Adipocyte (in vitro differentiated cells): ENCODE data around the gene LOXL1.

Experiments used
- DNase-seq: peaks from one replicate; pipeline ENCODE4 v3.0.0-alpha.2; 2015; ENCODE audit warnings: low read depth
- H3K27me3 ChIP-seq: replicated peaks from 2 replicates; pipeline ENCODE4 v1.7.0; 2013; ENCODE audit warnings: mild to moderate bottlenecking, low read length, moderate library complexity; ENCODE audit not compliant: control insufficient read depth, insufficient read depth
- H3K36me3 ChIP-seq: 2 replicates; pipeline ENCODE4 v1.7.0; 2013; ENCODE audit warnings: low read length, mild to moderate bottlenecking, moderate library complexity; ENCODE audit not compliant: control insufficient read depth, insufficient read depth, severe bottlenecking
- H3K4me1 ChIP-seq: 2 replicates; pipeline ENCODE4 v1.7.0; 2013; ENCODE audit warnings: mild to moderate bottlenecking, low read length, moderate library complexity; ENCODE audit not compliant: control insufficient read depth, insufficient read depth
- H3K4me3 ChIP-seq: 2 replicates; pipeline ENCODE4 v1.7.0; 2013; ENCODE audit warnings: mild to moderate bottlenecking, low read length, moderate library complexity
- H3K9ac ChIP-seq: 2 replicates; pipeline ENCODE4 v1.7.0; 2013; ENCODE audit warnings: mild to moderate bottlenecking, low read length, moderate library complexity
- H3K9me3 ChIP-seq: 2 replicates; pipeline ENCODE4 v1.7.0; 2013; ENCODE audit warnings: mild to moderate bottlenecking, low read length, moderate library complexity; ENCODE audit not compliant: control insufficient read depth

The LOXL1 gene

DNA sequence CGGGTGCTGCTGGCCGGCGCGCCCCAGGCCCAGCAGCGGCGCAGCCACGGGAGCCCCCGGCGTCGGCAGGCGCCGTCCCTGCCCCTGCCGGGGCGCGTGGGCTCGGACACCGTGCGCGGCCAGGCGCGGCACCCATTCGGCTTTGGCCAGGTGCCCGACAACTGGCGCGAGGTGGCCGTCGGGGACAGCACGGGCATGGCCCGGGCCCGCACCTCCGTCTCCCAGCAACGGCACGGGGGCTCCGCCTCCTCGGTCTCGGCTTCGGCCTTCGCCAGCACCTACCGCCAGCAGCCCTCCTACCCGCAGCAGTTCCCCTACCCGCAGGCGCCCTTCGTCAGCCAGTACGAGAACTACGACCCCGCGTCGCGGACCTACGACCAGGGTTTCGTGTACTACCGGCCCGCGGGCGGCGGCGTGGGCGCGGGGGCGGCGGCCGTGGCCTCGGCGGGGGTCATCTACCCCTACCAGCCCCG lies 777 bp downstream of the LOXL1 start:
- Histone ChIP-seq H3K4me1 (peaks cover 81% of the 10 kb centered on the region), H3K9ac (peak overlapping the region; percentile 85), H3K9me3 (no peaks in the 10 kb centered on the region), H3K27me3 (no peaks in the 10 kb centered on the region), H3K4me3 (peak overlapping the region; percentile 84), H3K36me3 (no peaks in the 10 kb centered on the region)
- DNase-seq: peak; percentile 64

DNA sequence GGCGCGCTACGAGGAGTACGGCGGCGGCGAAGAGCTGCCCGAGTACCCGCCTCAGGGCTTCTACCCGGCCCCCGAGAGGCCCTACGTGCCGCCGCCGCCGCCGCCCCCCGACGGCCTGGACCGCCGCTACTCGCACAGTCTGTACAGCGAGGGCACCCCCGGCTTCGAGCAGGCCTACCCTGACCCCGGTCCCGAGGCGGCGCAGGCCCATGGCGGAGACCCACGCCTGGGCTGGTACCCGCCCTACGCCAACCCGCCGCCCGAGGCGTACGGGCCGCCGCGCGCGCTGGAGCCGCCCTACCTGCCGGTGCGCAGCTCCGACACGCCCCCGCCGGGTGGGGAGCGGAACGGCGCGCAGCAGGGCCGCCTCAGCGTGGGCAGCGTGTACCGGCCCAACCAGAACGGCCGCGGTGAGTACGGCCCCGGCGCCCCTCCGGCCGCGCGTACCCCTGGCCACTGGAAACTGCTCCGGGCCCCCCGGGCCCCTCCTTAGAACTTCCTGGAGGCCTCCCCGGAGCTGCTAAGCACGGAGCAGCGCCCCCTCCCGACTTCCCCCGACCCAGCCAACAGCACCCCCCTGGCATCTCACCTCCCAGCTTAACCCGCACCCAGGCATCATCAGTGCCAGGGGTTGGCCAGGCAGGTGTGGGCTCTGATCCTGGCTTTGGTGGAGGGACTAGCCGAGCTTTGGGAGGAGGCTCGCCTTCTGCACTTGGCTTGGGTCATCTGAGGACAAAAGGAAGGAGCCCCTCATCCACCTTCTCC lies 1.4 kb downstream of the LOXL1 start:
- Histone ChIP-seq H3K4me1 (peaks cover 78% of the 10 kb centered on the region), H3K36me3 (no peaks in the 10 kb centered on the region), H3K4me3 (peak overlapping the region; percentile 84), H3K27me3 (no peaks in the 10 kb centered on the region), H3K9ac (peak overlapping the region; percentile 85), H3K9me3 (no peaks in the 10 kb centered on the region)
- peak; percentile 80 for DNase-seq

DNA sequence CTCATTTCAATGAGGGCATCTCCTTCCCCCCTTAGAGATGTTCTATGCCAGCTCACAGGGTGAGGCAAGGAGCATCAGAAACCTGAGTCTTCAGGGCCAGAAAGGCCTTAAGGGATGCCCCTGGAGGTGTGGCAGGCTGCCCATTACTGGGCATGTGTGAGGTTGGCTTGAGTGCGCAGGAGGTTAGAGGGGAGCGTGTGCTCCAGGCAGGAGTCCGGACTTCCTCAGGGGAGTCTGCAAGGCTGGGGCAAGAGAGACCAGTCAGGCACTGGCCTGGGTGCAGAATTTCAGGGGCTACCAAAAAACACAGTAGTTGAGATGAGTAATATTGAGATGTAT lies 1.9 kb downstream of the LOXL1 start:
- Histone ChIP-seq H3K27me3 (no peaks in the 10 kb centered on the region), H3K9me3 (no peaks in the 10 kb centered on the region), H3K4me1 (peaks cover 75% of the 10 kb centered on the region), H3K36me3 (no peaks in the 10 kb centered on the region), H3K9ac (peak overlapping the region; percentile 85), H3K4me3 (peak overlapping the region; percentile 84)
- no peak for DNase-seq

DNA sequence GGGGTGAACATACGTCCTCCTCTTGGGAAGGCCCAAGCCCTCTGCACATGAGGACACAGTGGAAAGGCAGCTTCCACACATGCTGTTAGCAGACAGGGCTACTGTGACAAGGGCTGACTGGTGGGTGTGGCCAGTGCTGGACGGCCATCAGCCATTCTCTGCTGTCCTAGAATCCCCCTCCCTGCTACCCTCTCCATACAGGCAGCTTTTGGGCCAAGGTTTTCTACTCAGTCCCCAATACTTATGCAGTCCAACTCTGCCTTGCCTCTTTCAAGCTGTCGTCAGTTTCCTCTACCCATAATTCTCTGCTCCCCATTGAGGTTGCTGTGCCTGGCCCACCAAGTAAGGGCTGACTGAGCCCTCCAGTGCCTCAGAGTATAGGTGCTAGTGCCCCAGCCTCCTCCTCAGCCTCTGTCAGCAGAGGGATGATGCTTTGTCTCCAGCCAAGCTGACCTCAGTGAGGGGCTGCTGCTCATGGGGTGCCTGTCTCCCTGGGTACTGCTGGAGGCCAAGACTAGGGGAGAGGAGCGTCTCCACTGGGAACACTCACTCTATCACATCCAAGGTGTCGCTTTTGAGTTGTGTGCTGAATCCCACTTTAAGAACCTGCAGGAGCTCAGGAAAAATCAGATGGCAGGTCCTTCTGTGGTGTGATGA lies 2.8 kb downstream of the LOXL1 start:
- DNase-seq: peak; percentile 68
- H3K4me3 ChIP-seq: peak overlapping the region; percentile 84

DNA sequence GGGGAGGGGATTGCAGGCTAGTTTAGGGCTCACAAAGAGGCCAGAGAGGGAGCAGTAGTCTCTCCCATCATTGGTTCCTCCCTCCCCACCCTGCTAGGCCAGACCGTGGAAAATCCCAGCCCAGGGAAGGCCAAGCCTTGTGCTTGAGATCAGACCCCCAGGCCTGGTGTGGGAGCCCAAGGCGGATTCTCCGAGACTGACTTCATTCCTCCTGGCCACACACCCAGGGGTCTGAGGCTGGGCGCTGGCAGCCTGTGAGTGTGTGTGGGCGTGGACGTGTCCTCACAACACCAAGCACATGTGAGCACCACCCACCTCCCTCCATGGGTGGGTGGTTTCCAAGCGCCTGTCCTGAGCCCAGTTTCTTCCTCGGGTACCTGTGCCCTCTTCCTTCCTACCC lies 4.1 kb downstream of the LOXL1 start:
- Histone ChIP-seq H3K4me1 (peaks cover 61% of the 10 kb centered on the region), H3K9me3 (no peaks in the 10 kb centered on the region), H3K36me3 (no peaks in the 10 kb centered on the region), H3K4me3 (peak overlapping the region; percentile 84), H3K27me3 (no peaks in the 10 kb centered on the region), H3K9ac (peak overlapping the region; percentile 85)
- peak; percentile 95 for DNase-seq

More for the DNA sequence above, 2.8 kb downstream of the LOXL1 start:
- H3K36me3 ChIP-seq: no peaks in the 10 kb centered on the region
- no peaks in the 10 kb centered on the region for H3K9me3 ChIP-seq
- peaks cover 66% of the 10 kb centered on the region for H3K4me1 ChIP-seq
- no peaks in the 10 kb centered on the region for H3K27me3 ChIP-seq
- peak overlapping the region; percentile 85 for H3K9ac ChIP-seq

DNA sequence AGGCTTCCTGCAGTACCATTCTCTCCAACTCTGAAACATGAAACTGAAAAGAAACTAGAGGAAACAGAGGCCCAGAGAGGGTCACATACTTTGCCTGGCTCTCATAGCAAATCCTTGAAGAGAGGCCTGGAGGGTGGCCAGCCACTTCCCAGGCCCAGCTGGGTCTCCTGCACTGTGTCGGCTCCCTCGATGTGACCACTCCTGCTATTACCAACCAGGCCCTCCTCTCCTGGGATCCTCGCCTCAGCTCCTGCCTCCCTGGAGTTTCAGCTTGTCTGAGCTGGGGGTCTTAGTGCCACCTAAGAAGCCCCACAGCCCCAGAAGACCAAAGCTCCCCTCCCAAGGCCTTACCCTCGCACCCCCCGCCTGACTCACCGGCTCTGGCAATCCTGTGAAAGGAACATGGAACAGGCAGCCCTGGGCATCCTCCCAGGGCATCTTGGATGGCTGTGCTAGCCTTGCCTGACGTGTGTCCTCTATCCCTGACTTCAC lies 4.6 kb downstream of the LOXL1 start:
- Histone ChIP-seq H3K4me3 (peak overlapping the region; percentile 84), H3K9me3 (no peaks in the 10 kb centered on the region), H3K9ac (peak overlapping the region; percentile 85), H3K36me3 (no peaks in the 10 kb centered on the region), H3K4me1 (peaks cover 60% of the 10 kb centered on the region), H3K27me3 (no peaks in the 10 kb centered on the region)
- DNase-seq: peak; percentile 88

DNA sequence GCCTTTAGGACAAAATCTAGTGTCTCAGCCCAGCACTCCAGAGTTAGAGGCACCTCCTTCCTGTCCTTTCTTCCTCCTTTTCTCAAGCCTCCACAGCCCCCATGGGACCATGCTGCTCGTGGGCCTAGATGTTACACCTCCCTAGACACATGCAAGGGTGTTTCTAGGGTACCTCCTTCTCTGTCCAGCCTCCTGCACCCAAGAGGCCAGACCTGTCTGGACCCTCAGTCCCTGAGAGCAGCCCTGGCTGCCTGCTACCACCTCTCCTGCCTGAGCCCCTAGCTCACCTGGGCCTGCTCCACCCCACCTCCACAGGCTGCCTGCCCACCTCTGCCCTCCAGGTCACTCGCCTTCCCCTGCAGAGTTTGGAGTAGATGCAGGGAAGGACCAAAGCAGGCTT lies 5.2 kb downstream of the LOXL1 start:
- no peak for DNase-seq
- Histone ChIP-seq H3K4me1 (peaks cover 64% of the 10 kb centered on the region), H3K4me3 (no peak overlapping the region), H3K9me3 (no peaks in the 10 kb centered on the region), H3K9ac (peak overlapping the region; percentile 85), H3K36me3 (no peaks in the 10 kb centered on the region), H3K27me3 (no peaks in the 10 kb centered on the region)

DNA sequence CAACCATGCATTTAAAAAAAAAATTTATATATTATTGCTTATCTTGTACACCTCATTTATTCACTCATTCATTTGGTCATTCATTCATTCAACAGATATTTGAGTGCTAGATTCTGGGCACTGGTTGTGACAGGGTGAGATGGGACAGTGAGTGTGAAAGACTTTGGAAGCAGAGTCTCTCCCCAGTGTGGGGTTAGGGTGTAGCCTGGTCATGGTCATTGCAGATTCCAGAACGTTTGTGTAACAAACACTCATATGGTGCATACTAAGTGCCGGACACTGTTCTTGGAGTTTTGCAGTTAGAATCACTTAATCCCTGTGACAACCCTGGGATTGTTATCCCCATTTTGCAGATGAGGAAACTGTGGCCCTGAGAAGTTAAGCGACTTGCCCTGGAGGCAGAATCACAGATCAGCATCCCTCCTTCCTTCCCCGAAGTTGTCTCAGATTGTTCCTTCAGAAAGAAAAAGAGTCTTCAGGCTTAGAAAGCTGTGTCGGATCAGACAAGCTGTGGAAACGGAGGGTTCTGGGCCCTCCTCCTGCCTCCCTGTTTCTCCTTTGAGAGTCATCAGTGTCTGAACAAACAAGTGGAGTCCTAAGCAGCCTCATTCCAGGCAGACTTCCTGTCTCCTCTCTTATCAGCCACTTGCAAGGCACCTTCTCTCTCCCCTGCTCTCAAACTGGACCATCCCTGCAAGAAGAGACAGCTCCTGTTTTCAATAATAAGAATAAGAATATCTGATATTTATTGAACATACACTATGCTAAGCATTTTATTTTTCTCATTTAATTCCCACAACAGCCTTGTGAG lies 6.3 kb downstream of the LOXL1 start:
- Histone ChIP-seq H3K27me3 (no peaks in the 10 kb centered on the region), H3K9me3 (no peaks in the 10 kb centered on the region), H3K36me3 (no peaks in the 10 kb centered on the region), H3K4me3 (no peak overlapping the region), H3K4me1 (peaks cover 66% of the 10 kb centered on the region), H3K9ac (peak overlapping the region; percentile 33)
- DNase-seq: no peak

DNA sequence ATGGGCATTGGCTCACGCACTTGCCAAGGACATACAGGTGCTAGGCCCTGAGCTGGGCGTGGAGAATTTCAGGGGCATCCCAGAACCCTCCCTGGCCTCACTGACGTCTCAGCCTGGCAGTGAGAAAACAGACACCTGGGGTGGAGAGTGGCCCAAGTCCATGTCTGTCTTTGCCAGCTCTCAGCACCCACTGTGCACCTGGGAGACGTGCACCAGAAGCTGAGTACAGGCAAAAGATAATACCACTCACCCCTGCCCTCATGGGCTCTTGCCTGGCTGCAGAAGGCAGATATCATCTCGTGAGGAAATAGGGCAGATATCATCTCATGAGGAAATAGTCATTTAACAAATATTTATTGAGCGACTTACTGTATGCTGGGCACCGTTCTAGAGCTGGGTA lies 8.0 kb downstream of the LOXL1 start:
- Histone ChIP-seq H3K36me3 (no peaks in the 10 kb centered on the region), H3K4me3 (no peak overlapping the region), H3K4me1 (peaks cover 57% of the 10 kb centered on the region), H3K9ac (no peak overlapping the region), H3K9me3 (no peaks in the 10 kb centered on the region), H3K27me3 (no peaks in the 10 kb centered on the region)
- no peak for DNase-seq

DNA sequence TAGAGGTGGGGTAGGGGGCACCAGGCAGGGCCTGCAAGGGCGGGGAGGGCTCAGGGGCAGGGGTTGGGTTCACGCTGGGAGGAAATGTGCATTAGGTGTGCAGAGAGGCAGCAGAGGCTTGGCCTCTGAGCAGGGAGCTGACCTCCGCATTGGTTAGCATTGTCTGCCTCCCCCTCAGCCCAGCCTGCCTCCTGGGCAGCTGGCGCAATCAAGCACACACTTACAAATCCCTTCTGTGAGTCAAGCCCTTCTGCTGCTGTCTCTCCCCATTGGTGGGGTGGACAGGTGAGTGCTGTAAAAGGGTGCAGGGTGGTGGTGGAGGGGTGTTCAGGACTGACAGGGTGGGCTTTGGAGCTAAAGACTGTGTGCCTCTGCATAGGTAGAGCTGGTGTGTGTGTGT lies 9.3 kb downstream of the LOXL1 start:
- peaks cover 57% of the 10 kb centered on the region for H3K4me1 ChIP-seq
- H3K9ac ChIP-seq: peak overlapping the region; percentile 14
- no peaks in the 10 kb centered on the region for H3K36me3 ChIP-seq
- H3K4me3 ChIP-seq: no peak overlapping the region
- no peak for DNase-seq
- H3K9me3 ChIP-seq: no peaks in the 10 kb centered on the region
- H3K27me3 ChIP-seq: no peaks in the 10 kb centered on the region

DNA sequence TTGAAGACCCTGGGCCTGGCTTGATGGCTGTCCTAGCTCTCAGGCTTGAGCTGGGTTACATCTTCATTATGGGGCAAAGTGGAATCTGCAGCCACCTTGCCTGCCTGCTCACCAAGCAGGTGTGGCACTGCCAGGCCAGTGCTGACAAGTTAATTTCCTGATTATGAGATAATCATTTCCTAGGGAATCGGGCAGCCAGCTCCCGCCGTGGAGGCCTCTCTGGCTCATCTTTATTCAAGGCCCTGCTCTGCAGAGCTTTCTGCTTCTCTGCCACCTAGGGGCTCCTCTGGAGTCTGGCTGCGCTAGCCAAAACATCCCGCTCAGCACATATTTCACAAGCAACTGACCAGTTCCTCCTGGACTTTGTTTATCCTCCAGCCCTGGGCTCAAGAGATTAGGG lies 9.9 kb downstream of the LOXL1 start:
- H3K27me3 ChIP-seq: no peaks in the 10 kb centered on the region
- no peaks in the 10 kb centered on the region for H3K36me3 ChIP-seq
- peaks cover 57% of the 10 kb centered on the region for H3K4me1 ChIP-seq
- no peak for DNase-seq
- no peak overlapping the region for H3K4me3 ChIP-seq
- no peaks in the 10 kb centered on the region for H3K9me3 ChIP-seq
- H3K9ac ChIP-seq: peak overlapping the region; percentile 14
